ENCODE measurements around the gene RAB11FIP4. TPM values are rescaled to one million over a fixed set of nuclear protein-coding genes. Genes with fewer than 3 reads are reported as not detected.

The RAB11FIP4 gene
- total RNA-seq, 4 donors from 2014 or later: 9.9 to 23.6 (median 16.1) TPM

GRCh38 chr17:31452101-31452500 is 60.6 kb downstream of the RAB11FIP4 start:
- intact Hi-C loops (cut with DNase I): no loop called here
- DNase-seq: no peak
- no peak for TF ChIP-seq CTCF (IDR thresholded peaks at IDR 0.05)
- no peak for TF ChIP-seq POLR2A (IDR thresholded peaks at IDR 0.05)
- peaks cover 0 to 34% (median 3%) of the 10 kb centered on the region in 3 donors for H3K4me1 ChIP-seq
- no peak overlapping the region for H3K4me3 ChIP-seq
- 74 to 83% methylated on average over 3 to 4 of the region's 4 CpGs for WGBS, 2 donors
- no peaks in the 10 kb centered on the region for H3K27me3 ChIP-seq
- H3K36me3 ChIP-seq: no peaks in the 10 kb centered on the region
- H3K27ac ChIP-seq: peak overlapping the region in 3 of 4 donors; percentile 1 to 67 (median 10)
- H3K9me3 ChIP-seq: no peaks in the 10 kb centered on the region

- Histone ChIP-seq H3K27ac (peak overlapping the region in 3 of 4 donors; percentile 1 to 67 (median 10)), H3K27me3 (no peaks in the 10 kb centered on the region), H3K4me3 (no peak overlapping the region), H3K36me3 (no peaks in the 10 kb centered on the region), H3K9me3 (no peaks in the 10 kb centered on the region), H3K4me1 (peaks cover 0 to 34% (median 3%) of the 10 kb centered on the region in 3 donors)
- 76 to 77% methylated on average over 3 to 6 of the region's 10 CpGs for WGBS, 2 donors
- TF ChIP-seq POLR2A (IDR thresholded peaks at IDR 0.05) (no peak), CTCF (IDR thresholded peaks at IDR 0.05) (no peak)
- DNase-seq: no peak
- intact Hi-C loops (cut with DNase I): no loop called here
Observed at GRCh38 chr17:31452561-31453110, 61.2 kb downstream of the RAB11FIP4 start.

- WGBS, 2 donors: 33 to 48% methylated on average over 2 of the region's 2 CpGs
- H3K36me3 ChIP-seq: no peaks in the 10 kb centered on the region
- intact Hi-C loops (cut with DNase I): no loop called here
- no peaks in the 10 kb centered on the region for H3K27me3 ChIP-seq
- peak overlapping the region in 1 of 4 donors; percentile 50 for H3K27ac ChIP-seq
- TF ChIP-seq POLR2A (IDR thresholded peaks at IDR 0.05) (no peak), CTCF (IDR thresholded peaks at IDR 0.05) (no peak)
- no peak overlapping the region for H3K4me3 ChIP-seq
- H3K4me1 ChIP-seq: peaks cover 0 to 34% (median 3%) of the 10 kb centered on the region in 3 donors
- H3K9me3 ChIP-seq: no peaks in the 10 kb centered on the region
- no peak for DNase-seq
Observed at GRCh38 chr17:31453896-31454295, 62.4 kb downstream of the RAB11FIP4 start.

- TF ChIP-seq CTCF (IDR thresholded peaks at IDR 0.05) (no peak), POLR2A (IDR thresholded peaks at IDR 0.05) (no peak)
- Histone ChIP-seq H3K27ac (no peak overlapping the region), H3K36me3 (no peaks in the 10 kb centered on the region), H3K27me3 (no peaks in the 10 kb centered on the region), H3K4me3 (no peak overlapping the region), H3K4me1 (peaks cover 0 to 23% (median 0%) of the 10 kb centered on the region in 3 donors), H3K9me3 (no peaks in the 10 kb centered on the region)
- 83 to 84% methylated on average over 5 of the region's 5 CpGs for WGBS, 2 donors
- DNase-seq: no peak
- intact Hi-C loops (cut with DNase I): no loop called here
Observed at GRCh38 chr17:31456814-31457213, 65.3 kb downstream of the RAB11FIP4 start.

GRCh38 chr17:31457391-31458234 is 66.1 kb downstream of the RAB11FIP4 start:
- Histone ChIP-seq H3K4me3 (no peak overlapping the region), H3K27ac (no peak overlapping the region), H3K9me3 (no peaks in the 10 kb centered on the region), H3K27me3 (no peaks in the 10 kb centered on the region), H3K4me1 (peaks cover 0 to 15% (median 0%) of the 10 kb centered on the region in 3 donors), H3K36me3 (no peaks in the 10 kb centered on the region)
- no peak for DNase-seq
- no peak for TF ChIP-seq CTCF (IDR thresholded peaks at IDR 0.05)
- TF ChIP-seq POLR2A (IDR thresholded peaks at IDR 0.05): no peak
- intact Hi-C loops (cut with DNase I): no loop called here
- WGBS, 2 donors: 46 to 66% methylated on average over 4 to 9 of the region's 10 CpGs
